OCI-LY7 (cell line): ENCODE measurements around the gene FOXR1. TPM values are rescaled to one million over a fixed set of nuclear protein-coding genes. Genes with fewer than 3 reads are reported as not detected.

Experiments
- BruUV-seq: library from RNA; stranded (reverse); fragments of 400-500 nt; replicated peaks from 2 replicates; lab custom pipeline; 2021; lab: Mats Ljungman, UMichigan
- CTCF ChIA-PET: fragments of 300-600 bp; sonication (Branson Sonifier 250); formaldehyde crosslinking; loops from one replicate; lab custom pipeline; 2022; ENCODE audit warnings: antibody characterized with exemption; ENCODE audit not compliant: unreplicated experiment; lab: Charles Lee
- POLR2A ChIA-PET: fragments of 300-600 bp; sonication (Branson Sonifier 250); formaldehyde crosslinking; loops from one replicate; lab custom pipeline; 2022; ENCODE audit warnings: antibody characterized with exemption; lab: Charles Lee
- DNase-seq: peaks from one replicate; pipeline ENCODE4 v3.0.0-alpha.2; 2015; ENCODE audit warnings: low spot score
- H2AFZ ChIP-seq: fragments of 200-600 bp; sonication (generic), shearing (Covaris generic); 2 replicates; pipeline ENCODE4 v1.6.1; 2014; ENCODE audit warnings: mild to moderate bottlenecking, antibody characterized with exemption, low read length, moderate library complexity
- H3K27ac ChIP-seq: fragments of 200-600 bp; sonication (generic); 2 replicates; pipeline ENCODE4 v1.5.1; 2014; ENCODE audit warnings: mixed run types, low read depth, mild to moderate bottlenecking, moderate library complexity, low read length, inconsistent platforms; ENCODE audit not compliant: poor library complexity, severe bottlenecking
- H3K36me3 ChIP-seq: fragments of 200-600 bp; sonication (generic); 2 replicates; pipeline ENCODE4 v1.6.1; 2014; ENCODE audit warnings: mild to moderate bottlenecking, antibody characterized with exemption, low read length, moderate library complexity, mixed read lengths; ENCODE audit not compliant: insufficient read depth
- H3K4me1 ChIP-seq: fragments of 200-600 bp; sonication (generic); 2 replicates; pipeline ENCODE4 v1.5.1; 2014; ENCODE audit warnings: mild to moderate bottlenecking, low read length; ENCODE audit not compliant: insufficient read depth, poor library complexity, severe bottlenecking
- H3K4me2 ChIP-seq: fragments of 200-600 bp; sonication (generic); 2 replicates; pipeline ENCODE4 v1.6.1; 2014; ENCODE audit warnings: mild to moderate bottlenecking, low read length
- H3K4me3 ChIP-seq: fragments of 200-600 bp; sonication (generic); 2 replicates; pipeline ENCODE4 v1.5.1; 2014; ENCODE audit warnings: mild to moderate bottlenecking, low read depth, low read length; ENCODE audit not compliant: poor library complexity, severe bottlenecking
- H3K79me2 ChIP-seq: fragments of 200-600 bp; sonication (generic); 2 replicates; pipeline ENCODE4 v1.6.1; 2016; ENCODE audit warnings: low read depth, mild to moderate bottlenecking, low read length, moderate library complexity, mixed read lengths; ENCODE audit not compliant: insufficient read depth
- H3K9me2 ChIP-seq: fragments of 200-600 bp; sonication (generic); 2 replicates; pipeline ENCODE4 v1.6.1; 2016; ENCODE audit warnings: mild to moderate bottlenecking, low read length, mixed read lengths; ENCODE audit not compliant: insufficient read depth
- H3K9me3 ChIP-seq: fragments of 200-600 bp; sonication (generic); 2 replicates; pipeline ENCODE4 v1.6.1; 2014; ENCODE audit warnings: mild to moderate bottlenecking, mixed run types, low read length, mixed read lengths
- H4K20me1 ChIP-seq: fragments of 200-600 bp; sonication (generic); 2 replicates; pipeline ENCODE4 v1.6.1; 2014; ENCODE audit warnings: mild to moderate bottlenecking, antibody characterized with exemption, low read length, moderate library complexity, mixed read lengths; ENCODE audit not compliant: insufficient read depth
- CTCF ChIP-seq: fragments of 200-600 bp; sonication (generic); conservative IDR thresholded peaks from 2 replicates; pipeline ENCODE4 v1.5.1; 2014; ENCODE audit warnings: mild to moderate bottlenecking, antibody characterized with exemption, low read length, moderate library complexity, mixed read lengths
- EZH2phosphoT487 ChIP-seq: fragments of 200-600 bp; sonication (generic); IDR thresholded peaks from 2 replicates; pipeline ENCODE4 v1.6.1; 2018; ENCODE audit warnings: low read depth, borderline replicate concordance, mild to moderate bottlenecking, mixed run types, antibody characterized with exemption, low read length, moderate library complexity, mixed read lengths
- intact Hi-C: fragments of 100-400 bp; cut with micrococcal nuclease; formaldehyde crosslinking; loops from one replicate; pipeline ENCODE4 v1.10.0; 2022; ENCODE audit not compliant: unreplicated experiment
- total RNA-seq, 2 experiments: library from RNA; depleted of rRNA in 1 of 2; stranded (reverse); fragments of >200 nt in 1 of 2; shearing (Covaris generic) in 1 of 2; gene quantifications; 2 replicates each; pipeline ENCODE4 v1.2.3, GENCODE V29; 2014 to 2022

FOXR1 gene
- total RNA-seq, 2 experiments from 2014 or later, result not detected

GRCh38 chr11:118922745-118923627 is 48.6 kb upstream of the FOXR1 start:
- peaks cover 22% of the 10 kb centered on the region; the same call in 1 of the 2 replicates for H3K79me2 ChIP-seq
- no peaks in the 10 kb centered on the region for H3K9me3 ChIP-seq
- H3K4me2 ChIP-seq, result peak overlapping the region; percentile 87
- POLR2A ChIA-PET, result interaction anchor here (0.6 to 3.7 kb wide), 2 partner anchors 10 to 45 kb away, joined by 3 to 25 read pairs; no protein-coding TSS in a partner anchor
- H3K36me3 ChIP-seq, result no peaks in the 10 kb centered on the region
- TF ChIP-seq EZH2phosphoT487, result no peak
- no peaks in the 10 kb centered on the region for H4K20me1 ChIP-seq
- intact Hi-C loops, result no loop called here
- CTCF ChIA-PET, result no interaction called here
- no peaks in the 10 kb centered on the region for H3K9me2 ChIP-seq
- BruUV-seq, result no TSS peak
- no peak overlapping the region for H2AFZ ChIP-seq
- H3K4me3 ChIP-seq, result peak overlapping the region; percentile 90
- no peak for DNase-seq
- no peak overlapping the region for H3K27ac ChIP-seq
- peaks cover 75% of the 10 kb centered on the region for H3K4me1 ChIP-seq

GRCh38 chr11:118923721-118924587 is 47.6 kb upstream of the FOXR1 start:
- ChIA-PET POLR2A (interaction anchor here (0.6 to 3.7 kb wide), 5 partner anchors 8 to 131 kb away, joined by 3 to 25 read pairs (median 3); no protein-coding TSS in a partner anchor), CTCF (interaction anchor here (0.7 kb wide), 1 partner anchor 11 kb away, joined by 3 read pairs; no protein-coding TSS in a partner anchor)
- peak overlapping the region; percentile 94 for H3K27ac ChIP-seq
- no peaks in the 10 kb centered on the region for H3K36me3 ChIP-seq
- TF ChIP-seq EZH2phosphoT487, result no peak
- TF ChIP-seq CTCF, result no peak
- BruUV-seq, result no TSS peak
- H3K4me3 ChIP-seq, result peak overlapping the region; percentile 90
- intact Hi-C loops, result loop anchor here (1.0 kb wide), 1 partner anchor 10 kb away; no protein-coding TSS in a partner anchor
- H3K9me3 ChIP-seq, result no peaks in the 10 kb centered on the region
- no peaks in the 10 kb centered on the region for H3K9me2 ChIP-seq
- peak overlapping the region; percentile 87 for H3K4me2 ChIP-seq
- no peak for DNase-seq
- peaks cover 70% of the 10 kb centered on the region for H3K4me1 ChIP-seq
- H3K79me2 ChIP-seq, result peaks cover 22% of the 10 kb centered on the region; the same call in 1 of the 2 replicates
- H4K20me1 ChIP-seq, result no peaks in the 10 kb centered on the region
- H2AFZ ChIP-seq, result peak overlapping the region; percentile 11; the same call in 1 of the 2 replicates
